H9 (cell line): ENCODE results near the gene AHNAK2. TPM values are rescaled to one million over a fixed set of nuclear protein-coding genes. Genes with fewer than 3 reads are reported as not detected.

Source experiments
- DNase-seq: peaks from one replicate; pipeline ENCODE4 v3.0.0-alpha.2; 2017
- H2AFZ ChIP-seq: one replicate; pipeline ENCODE4 v1.6.1; 2013; ENCODE audit warnings: mild to moderate bottlenecking, low read length, control low read depth, moderate library complexity
- H2AK5ac ChIP-seq: 2 replicates; pipeline ENCODE4 v1.6.1; 2013; ENCODE audit warnings: low read length, control low read depth, mixed read lengths; ENCODE audit not compliant: insufficient read length
- H2BK120ac ChIP-seq: one replicate; pipeline ENCODE4 v1.6.1; 2013; ENCODE audit warnings: low read depth, mild to moderate bottlenecking, low read length, control low read depth, inconsistent platforms; ENCODE audit not compliant: poor library complexity, severe bottlenecking
- H2BK12ac ChIP-seq: 2 replicates; pipeline ENCODE4 v1.6.1; 2013; ENCODE audit warnings: low read length, control low read depth, mixed read lengths, low read depth; ENCODE audit not compliant: insufficient read length
- H2BK15ac ChIP-seq: 2 replicates; pipeline ENCODE4 v1.6.1; 2013; ENCODE audit warnings: low read depth, low read length, control low read depth
- H2BK20ac ChIP-seq: one replicate; pipeline ENCODE4 v1.6.1; 2013; ENCODE audit warnings: low read depth, mild to moderate bottlenecking, low read length, control low read depth, inconsistent platforms; ENCODE audit not compliant: poor library complexity, severe bottlenecking
- H2BK5ac ChIP-seq: 2 replicates; pipeline ENCODE4 v1.6.1; 2013; ENCODE audit warnings: low read length, control low read depth, mixed read lengths; ENCODE audit not compliant: insufficient read length
- H3K14ac ChIP-seq: 2 replicates; pipeline ENCODE4 v1.6.1; 2013; ENCODE audit warnings: low read length, control low read depth; ENCODE audit not compliant: insufficient read depth
- H3K18ac ChIP-seq: 2 replicates; pipeline ENCODE4 v1.6.1; 2013; ENCODE audit warnings: low read depth, mild to moderate bottlenecking, mixed read lengths, low read length, control low read depth; ENCODE audit not compliant: insufficient read length
- H3K23ac ChIP-seq: 2 replicates; pipeline ENCODE4 v1.6.1; 2013; ENCODE audit warnings: low read length, control low read depth, mixed read lengths, low read depth; ENCODE audit not compliant: insufficient read length
- H3K23me2 ChIP-seq: 2 replicates; pipeline ENCODE4 v1.6.1; 2013; ENCODE audit warnings: low read depth, mild to moderate bottlenecking, mixed read lengths, low read length, control low read depth; ENCODE audit not compliant: insufficient read length, poor library complexity, severe bottlenecking
- H3K27ac ChIP-seq: 2 replicates; pipeline ENCODE4 v1.5.1; 2013; ENCODE audit warnings: low read length, control low read depth, mixed read lengths, low read depth; ENCODE audit not compliant: insufficient read length
- H3K27me3 ChIP-seq: 2 replicates; pipeline ENCODE4 v1.6.1; 2013; ENCODE audit warnings: low read length, control low read depth, inconsistent platforms; ENCODE audit not compliant: insufficient read depth
- H3K4ac ChIP-seq: 2 replicates; pipeline ENCODE4 v1.6.1; 2013; ENCODE audit warnings: low read depth, mild to moderate bottlenecking, control low read depth, inconsistent platforms, low read length, moderate library complexity
- H3K4me1 ChIP-seq: 2 replicates; pipeline ENCODE4 v1.6.1; 2013; ENCODE audit warnings: low read length, control low read depth, inconsistent platforms; ENCODE audit not compliant: insufficient read depth
- H3K4me2 ChIP-seq: 2 replicates; pipeline ENCODE4 v1.6.1; 2013; ENCODE audit warnings: low read length, control low read depth, mixed read lengths; ENCODE audit not compliant: insufficient read length, insufficient read depth
- H3K56ac ChIP-seq: 2 replicates; pipeline ENCODE4 v1.6.1; 2013; ENCODE audit warnings: low read depth, mild to moderate bottlenecking, mixed read lengths, low read length, control low read depth; ENCODE audit not compliant: insufficient read length
- H3K79me1 ChIP-seq: 2 replicates; pipeline ENCODE4 v1.6.1; 2013; ENCODE audit warnings: low read depth, mild to moderate bottlenecking, moderate library complexity, low read length, control low read depth, inconsistent platforms; ENCODE audit not compliant: insufficient read depth, poor library complexity, severe bottlenecking
- H3K79me2 ChIP-seq: 2 replicates; pipeline ENCODE4 v1.6.1; 2013; ENCODE audit warnings: low read length, control low read depth, inconsistent platforms; ENCODE audit not compliant: insufficient read depth
- H3K9ac ChIP-seq: 2 replicates; pipeline ENCODE4 v1.6.1; 2013; ENCODE audit warnings: low read length, control low read depth, mixed read lengths; ENCODE audit not compliant: insufficient read length; ENCODE audit errors: extremely low read depth
- H3K9me3 ChIP-seq: one replicate; pipeline ENCODE4 v1.6.1; 2013; ENCODE audit warnings: low read depth, low read length, inconsistent platforms; ENCODE audit not compliant: control insufficient read depth
- H3T11ph ChIP-seq: one replicate; pipeline ENCODE4 v1.6.1; 2013; ENCODE audit warnings: mild to moderate bottlenecking, low read length, control low read depth, inconsistent platforms
- H4K20me1 ChIP-seq: one replicate; pipeline ENCODE4 v1.6.1; 2013; ENCODE audit not compliant: control insufficient read depth, insufficient read length, insufficient read depth
- H4K5ac ChIP-seq: 2 replicates; pipeline ENCODE4 v1.6.1; 2013; ENCODE audit warnings: low read depth, mild to moderate bottlenecking, mixed read lengths, low read length, control low read depth; ENCODE audit not compliant: insufficient read length
- H4K8ac ChIP-seq: replicated peaks from 2 replicates; pipeline ENCODE4 v1.6.1; 2013; ENCODE audit warnings: low read length, control low read depth, mixed read lengths, low read depth; ENCODE audit not compliant: insufficient read length
- H4K91ac ChIP-seq: 2 replicates; pipeline ENCODE4 v1.6.1; 2013; ENCODE audit warnings: low read depth, mild to moderate bottlenecking, moderate library complexity, mixed read lengths, low read length, control low read depth; ENCODE audit not compliant: insufficient read length
- H3K27ac Mint-ChIP-seq, 3 experiments: 2 replicates in 2 of 3; 3 replicates in 1 of 3; pipeline ENCODE4 v1.8.0; 2020 to 2021; ENCODE audit warnings: mixed read lengths in 3 of 3, mild to moderate bottlenecking in 1 of 3, moderate library complexity in 1 of 3
- H3K27me3 Mint-ChIP-seq: 2 replicates; pipeline ENCODE4 v1.8.0; 2021; ENCODE audit warnings: low read depth, mild to moderate bottlenecking, moderate library complexity, mixed read lengths
- H3K36me3 Mint-ChIP-seq, 3 experiments: 2 replicates in 2 of 3; 3 replicates in 1 of 3; pipeline ENCODE4 v1.8.0; 2020 to 2021; ENCODE audit warnings: low read depth in 3 of 3, mixed read lengths in 3 of 3; ENCODE audit not compliant: insufficient read depth in 1 of 3
- H3K4me1 Mint-ChIP-seq, 2 experiments: 2 replicates each; pipeline ENCODE4 v1.8.0; 2020; ENCODE audit warnings: mixed read lengths in 2 of 2
- H3K4me3 Mint-ChIP-seq, 2 experiments: 2 replicates in 1 of 2; 3 replicates in 1 of 2; pipeline ENCODE4 v1.8.0; 2020 to 2021; ENCODE audit warnings: mild to moderate bottlenecking in 2 of 2, mixed read lengths in 2 of 2, moderate library complexity in 1 of 2
- H3K9me3 Mint-ChIP-seq, 2 experiments: 2 replicates in 1 of 2; 3 replicates in 1 of 2; pipeline ENCODE4 v1.8.0; 2020; ENCODE audit warnings: mild to moderate bottlenecking in 2 of 2, mixed read lengths in 2 of 2, moderate library complexity in 1 of 2
- whole genome bisulfite sequencing: extraction: QIAGEN DNeasy Blood & Tissue Kit; methylation state at CpG from one replicate; pipeline ENCODE4 v1.1.7; 2013; ENCODE audit warnings: missing lambda C conversion rate, low lambda C conversion rate, mixed read lengths; ENCODE audit not compliant: insufficient read length; ENCODE audit errors: extremely low coverage; 5-methylcytosine and 5-hydroxymethylcytosine counted together
- total RNA-seq: library from RNA; stranded (reverse); gene quantifications from 2 replicates; pipeline ENCODE4 v1.2.1, GENCODE V29; 2021
- TF ChIP-seq, protein P1 (sequence below): fragments of 200-600 bp; sonication (generic); conservative IDR thresholded peaks from 3 replicates; pipeline ENCODE4 v1.8.0; 2021; ENCODE audit warnings: antibody characterized with exemption, mild to moderate bottlenecking

The AHNAK2 gene
- total RNA-seq, 1 experiment from 2014 or later = 2.8 TPM

DNA sequence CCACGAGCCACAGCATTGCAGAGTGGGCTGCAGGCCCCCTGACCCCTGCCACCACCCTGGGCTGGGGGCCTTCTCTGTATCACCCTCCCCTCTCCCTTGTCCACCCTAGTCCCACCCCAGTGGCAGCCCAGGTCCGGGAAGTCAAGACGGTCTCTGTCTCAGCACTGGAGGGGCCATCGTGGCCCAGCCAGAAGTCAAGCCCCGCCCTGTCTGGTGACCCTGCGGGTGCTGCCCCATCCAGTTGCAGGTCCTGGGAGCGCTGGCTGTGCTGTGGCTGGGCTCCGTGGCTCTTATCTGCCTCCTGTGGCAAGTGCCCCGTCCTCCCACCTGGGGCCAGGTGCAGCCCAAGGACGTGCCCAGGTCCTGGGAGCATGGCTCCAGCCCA lies 50.8 kb downstream of the AHNAK2 start:
- H3K27ac ChIP-seq = no peak overlapping the region
- no peaks in the 10 kb centered on the region for H3K79me2 ChIP-seq
- H3K27me3 Mint-ChIP-seq = peaks cover 37% of the 10 kb centered on the region
- H2BK15ac ChIP-seq = no peak overlapping the region
- no peak overlapping the region for H3T11ph ChIP-seq
- no peaks in the 10 kb centered on the region for H3K23me2 ChIP-seq
- no peaks in the 10 kb centered on the region for H3K79me1 ChIP-seq
- H3K4ac ChIP-seq = no peak overlapping the region
- H2BK5ac ChIP-seq = no peak overlapping the region
- H3K4me1 ChIP-seq = no peaks in the 10 kb centered on the region; the same call in 1 of the 2 replicates
- H2AK5ac ChIP-seq = no peak overlapping the region
- H3K14ac ChIP-seq = no peak overlapping the region
- no peak overlapping the region for H2BK120ac ChIP-seq
- H3K36me3 Mint-ChIP-seq = 0 out of 7 replicates have a peak, but pooled peaks cover 0 to 3% (median 0%) of the 10 kb centered on the region in 3 experiments
- no peaks in the 10 kb centered on the region for H4K20me1 ChIP-seq
- H3K4me1 Mint-ChIP-seq = peaks cover 4 to 5% of the 10 kb centered on the region in 2 experiments; a peak in 2 of 4 replicates
- no peak overlapping the region for H3K4me3 Mint-ChIP-seq
- no peak overlapping the region for H3K27ac Mint-ChIP-seq
- H4K5ac ChIP-seq = no peak overlapping the region
- no CpG with 5 or more reads among the region's 10 CpGs for WGBS
- H3K56ac ChIP-seq = no peak overlapping the region
- H4K8ac ChIP-seq = no peak overlapping the region
- TF ChIP-seq, protein P1, sequence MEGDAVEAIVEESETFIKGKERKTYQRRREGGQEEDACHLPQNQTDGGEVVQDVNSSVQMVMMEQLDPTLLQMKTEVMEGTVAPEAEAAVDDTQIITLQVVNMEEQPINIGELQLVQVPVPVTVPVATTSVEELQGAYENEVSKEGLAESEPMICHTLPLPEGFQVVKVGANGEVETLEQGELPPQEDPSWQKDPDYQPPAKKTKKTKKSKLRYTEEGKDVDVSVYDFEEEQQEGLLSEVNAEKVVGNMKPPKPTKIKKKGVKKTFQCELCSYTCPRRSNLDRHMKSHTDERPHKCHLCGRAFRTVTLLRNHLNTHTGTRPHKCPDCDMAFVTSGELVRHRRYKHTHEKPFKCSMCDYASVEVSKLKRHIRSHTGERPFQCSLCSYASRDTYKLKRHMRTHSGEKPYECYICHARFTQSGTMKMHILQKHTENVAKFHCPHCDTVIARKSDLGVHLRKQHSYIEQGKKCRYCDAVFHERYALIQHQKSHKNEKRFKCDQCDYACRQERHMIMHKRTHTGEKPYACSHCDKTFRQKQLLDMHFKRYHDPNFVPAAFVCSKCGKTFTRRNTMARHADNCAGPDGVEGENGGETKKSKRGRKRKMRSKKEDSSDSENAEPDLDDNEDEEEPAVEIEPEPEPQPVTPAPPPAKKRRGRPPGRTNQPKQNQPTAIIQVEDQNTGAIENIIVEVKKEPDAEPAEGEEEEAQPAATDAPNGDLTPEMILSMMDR = no peak; the same call in 2 of the 3 replicates
- no peak overlapping the region for H3K9ac ChIP-seq
- no peak overlapping the region for H3K4me2 ChIP-seq
- H2AFZ ChIP-seq = no peak overlapping the region
- no peaks in the 10 kb centered on the region for H3K9me3 ChIP-seq
- no peak overlapping the region for H4K91ac ChIP-seq
- H2BK12ac ChIP-seq = no peak overlapping the region
- DNase-seq = no peak
- no peak overlapping the region for H3K23ac ChIP-seq
- peaks cover 14% of the 10 kb centered on the region; the same call in 1 of the 2 replicates for H3K27me3 ChIP-seq
- H3K9me3 Mint-ChIP-seq = no peaks in the 10 kb centered on the region; a peak in 2 of 5 replicates
- no peak overlapping the region for H3K18ac ChIP-seq
- H2BK20ac ChIP-seq = no peak overlapping the region
